Measurements from ENCODE around the gene PNRC2.
"Not testable (repeated sequence)": the region's sequence is repeated elsewhere in the genome, so short reads cannot be mapped to it uniquely, and the experiment has no call there.

Gene PNRC2

GRCh38 chr1:24009406-24009805, 49.8 kb downstream of the PNRC2 start (continued):
- TF ChIP-seq ZNF2 (tag by site-specific recombination; IDR thresholded peaks at IDR 0.05) (no peak), PRDM2 (tag by site-specific recombination; IDR thresholded peaks at IDR 0.05; ENCODE audit: borderline replicate concordance) (no peak), ZNF624 (tag by site-specific recombination; IDR thresholded peaks at IDR 0.05) (no peak), HOXA7 (CRISPR knock-in tag; IDR thresholded peaks at IDR 0.05; ENCODE audit: borderline replicate concordance) (no peak), INSM2 (tag by site-specific recombination; IDR thresholded peaks at IDR 0.05) (peak; percentile 83; the same call in 1 of the 2 replicates), ZNF692 (tag by site-specific recombination; IDR thresholded peaks at IDR 0.05) (peak; percentile 43; the same call in 1 of the 2 replicates)

GRCh38 chr1:24010650-24011049, 51.0 kb downstream of the PNRC2 start:
- POLR2A ChIA-PET = interaction anchor here (1.7 kb wide), 1 partner anchor 9 kb away, joined by 8 read pairs; no protein-coding TSS in a partner anchor
- H3K27ac ChIP-seq (ENCODE audit: extremely low read depth, low read depth, low read length) = no peak overlapping the region; the same call in 1 of the 2 replicates
- CTCF ChIA-PET = interaction anchor here (0.6 to 1.7 kb wide), 3 partner anchors 17 to 77 kb away, joined by 3 to 4 read pairs (median 3); partner anchors contain the start of gene PNRC2

GRCh38 chr1:24012878-24013277, 53.2 kb downstream of the PNRC2 start:
- H3K4me3 ChIP-seq (ENCODE audit: low read depth, low read length); H3K27ac ChIP-seq (ENCODE audit: extremely low read depth, low read depth, low read length); H3K36me3 ChIP-seq (ENCODE audit: control insufficient read depth in 2 of 2, insufficient read depth in 1 of 2, low read length in 2 of 2); POLR2A ChIA-PET; H3K9me3 ChIP-seq (ENCODE audit: control insufficient read depth, insufficient read depth, low read depth, low read length): not testable (repeated sequence)
- CTCF ChIA-PET = interaction anchor here (0.6 kb wide), 1 partner anchor 99 kb away, joined by 3 read pairs; the partner anchor contains the start of gene MYOM3
- peaks cover 24% of the 10 kb centered on the region for H3K4me1 ChIP-seq (ENCODE audit: control insufficient read depth, insufficient read depth, low read length)

More at GRCh38 chr1:24010650-24011049, 51.0 kb downstream of the PNRC2 start:
- Histone ChIP-seq H3K36me3 (ENCODE audit: control insufficient read depth in 2 of 2, insufficient read depth in 1 of 2, low read length in 2 of 2) (no peaks in the 10 kb centered on the region), H3K4me3 (ENCODE audit: low read depth, low read length) (no peak overlapping the region), H3K4me1 (ENCODE audit: control insufficient read depth, insufficient read depth, low read length) (peaks cover 21% of the 10 kb centered on the region), H3K9me3 (ENCODE audit: control insufficient read depth, insufficient read depth, low read depth, low read length) (no peaks in the 10 kb centered on the region)
- TF ChIP-seq PRDM6 (tag by site-specific recombination; IDR thresholded peaks at IDR 0.05) (0 out of 2 replicates have a peak, but pooled peaks have one; percentile 25), OSR2 (tag by site-specific recombination; IDR thresholded peaks at IDR 0.05) (peak; percentile 87), ZNF274 (IDR thresholded peaks at IDR 0.05; ENCODE audit: low read length) (no peak), ZNF274 (tag by site-specific recombination; IDR thresholded peaks at IDR 0.05; ENCODE audit: borderline replicate concordance) (no peak), ZNF10 (tag by site-specific recombination; IDR thresholded peaks at IDR 0.05) (peak; percentile 55)
